Adrenal gland (tissue), 5 donors: ENCODE data around the gene SCYGR8.
"Not testable (repeated sequence)": the region's sequence is repeated elsewhere in the genome, so short reads cannot be mapped to it uniquely, and the experiment has no call there.

Experiments
- POLR2A ChIP-seq, 2 donors: fragments of 450-650 bp; IDR thresholded peaks; one replicate each; pipeline ENCODE4 v1.6.1; 2017; ENCODE audit warnings: antibody characterized with exemption in 2 of 2, mild to moderate bottlenecking in 2 of 2, moderate library complexity in 1 of 2
- TF ChIP-seq, protein P1 (sequence below), 6 experiments: fragments of 450-650 bp in 4 of 6; fragments of 200-600 bp in 2 of 6; sonication (generic) in 1 of 6; IDR thresholded peaks; 1 replicate in 5 of 6; 2 replicates in 1 of 6; pipeline versions ENCODE4 v1.5.1 to v1.8.0; 2016 to 2021; ENCODE audit warnings: antibody characterized with exemption in 6 of 6, mild to moderate bottlenecking in 2 of 6, moderate library complexity in 1 of 6
- donor health status: DM: no; HTN: no; CAD: no.

GRCh38 chr2:227756261-227756660, 10.6 kb downstream of the SCYGR8 start:
- TF ChIP-seq, protein P1, sequence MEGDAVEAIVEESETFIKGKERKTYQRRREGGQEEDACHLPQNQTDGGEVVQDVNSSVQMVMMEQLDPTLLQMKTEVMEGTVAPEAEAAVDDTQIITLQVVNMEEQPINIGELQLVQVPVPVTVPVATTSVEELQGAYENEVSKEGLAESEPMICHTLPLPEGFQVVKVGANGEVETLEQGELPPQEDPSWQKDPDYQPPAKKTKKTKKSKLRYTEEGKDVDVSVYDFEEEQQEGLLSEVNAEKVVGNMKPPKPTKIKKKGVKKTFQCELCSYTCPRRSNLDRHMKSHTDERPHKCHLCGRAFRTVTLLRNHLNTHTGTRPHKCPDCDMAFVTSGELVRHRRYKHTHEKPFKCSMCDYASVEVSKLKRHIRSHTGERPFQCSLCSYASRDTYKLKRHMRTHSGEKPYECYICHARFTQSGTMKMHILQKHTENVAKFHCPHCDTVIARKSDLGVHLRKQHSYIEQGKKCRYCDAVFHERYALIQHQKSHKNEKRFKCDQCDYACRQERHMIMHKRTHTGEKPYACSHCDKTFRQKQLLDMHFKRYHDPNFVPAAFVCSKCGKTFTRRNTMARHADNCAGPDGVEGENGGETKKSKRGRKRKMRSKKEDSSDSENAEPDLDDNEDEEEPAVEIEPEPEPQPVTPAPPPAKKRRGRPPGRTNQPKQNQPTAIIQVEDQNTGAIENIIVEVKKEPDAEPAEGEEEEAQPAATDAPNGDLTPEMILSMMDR (IDR thresholded peaks at IDR 0.05), result not testable (repeated sequence)
- TF ChIP-seq POLR2A (IDR thresholded peaks at IDR 0.05), result not testable (repeated sequence)
